ENCODE results near the gene TUFM. TPM values are rescaled to one million over a fixed set of nuclear protein-coding genes. Genes with fewer than 3 reads are reported as not detected.
"Not testable (repeated sequence)": the region's sequence is repeated elsewhere in the genome, so short reads cannot be mapped to it uniquely, and the experiment has no call there.

Gene TUFM
- total RNA-seq, 2 experiments from 2014 or later, result 309 to 323 TPM

GRCh38 chr16:28820016-28820415 is 26.1 kb downstream of the TUFM start:
- Mint-ChIP-seq H3K27ac (peak overlapping the region; percentile 14), H3K4me1 (ENCODE audit: low read depth) (peaks cover 23% of the 10 kb centered on the region), H3K36me3 (ENCODE audit: low read depth) (peaks cover 36% of the 10 kb centered on the region), H3K4me3 (no peak overlapping the region), H3K27me3 (no peaks in the 10 kb centered on the region), H3K9me3 (no peaks in the 10 kb centered on the region)
- ChIA-PET CTCF (no interaction called here), POLR2A (interaction anchor here (20.4 kb wide), 1 partner anchor 22 kb away, joined by 485 read pairs; the partner anchor contains the start of gene TUFM)
- no peak for TF ChIP-seq CTCF (IDR thresholded peaks at IDR 0.05)
- intact Hi-C loops (cut with micrococcal nuclease), result loop anchor here (5.0 kb wide), 1 partner anchor 328 kb away; the partner anchor contains the start of genes APOBR and CLN3
- ATAC-seq (no peak), DNase-seq (no peak)

- CTCF ChIA-PET; H3K27ac Mint-ChIP-seq; POLR2A ChIA-PET; H3K4me3 Mint-ChIP-seq; DNase-seq; H3K27me3 Mint-ChIP-seq; H3K9me3 Mint-ChIP-seq; H3K4me1 Mint-ChIP-seq (ENCODE audit: low read depth); ATAC-seq; H3K36me3 Mint-ChIP-seq (ENCODE audit: low read depth); intact Hi-C loops (cut with micrococcal nuclease): not testable (repeated sequence)
These were observed 38.6 kb downstream of the TUFM start for GRCh38 chr16:28807445-28808120.

GRCh38 chr16:28802235-28803019 is 43.7 kb downstream of the TUFM start:
- H3K36me3 Mint-ChIP-seq (ENCODE audit: low read depth); CTCF ChIA-PET; intact Hi-C loops (cut with micrococcal nuclease); POLR2A ChIA-PET; H3K4me1 Mint-ChIP-seq (ENCODE audit: low read depth); H3K9me3 Mint-ChIP-seq; H3K27me3 Mint-ChIP-seq: not testable (repeated sequence)
- ATAC-seq (peak; percentile 88), DNase-seq (peak; percentile 73)
- H3K27ac Mint-ChIP-seq, result peak overlapping the region; percentile 75
- peak overlapping the region; percentile 64 for H3K4me3 Mint-ChIP-seq

Small RNA genes within 50 kb of the gene (microRNA-seq; reads per million reads assigned to microRNA genes)
- not detected for gene MIR4721 (ENCODE audit: borderline microRNAs expressed, borderline replicate concordance)

Other genes starting within 250 kb of the TUFM start
- gene SULT1A2, start 249.3 kb downstream of the TUFM start, total RNA-seq, result 1 to 10 TPM in 1 of 2 experiments, under 1 TPM in 1; 0.81 to 1.0 TPM
- gene SULT1A1, start 236.3 kb downstream of the TUFM start, total RNA-seq, result 10 to 100 TPM; 15.6 to 17.4 TPM
- gene NPIPB8, start 208.3 kb downstream of the TUFM start, total RNA-seq, result not detected
- gene EIF3C, start 134.9 kb downstream of the TUFM start, total RNA-seq, result 100 to 1,000 TPM; 837 to 851 TPM
- 1 to 10 TPM; 3.8 TPM for gene NPIPB9, start 94.6 kb downstream of the TUFM start, total RNA-seq
- 100 to 1,000 TPM; 322 to 333 TPM for gene ATXN2L, start 23.3 kb downstream of the TUFM start, total RNA-seq
- gene SH2B1, start 17.5 kb upstream of the TUFM start, total RNA-seq, result 10 to 100 TPM; 31.2 to 31.5 TPM
- 1 to 10 TPM; 2.1 to 2.5 TPM for gene ATP2A1, start 32.1 kb upstream of the TUFM start, total RNA-seq
- gene RABEP2, start 78.9 kb upstream of the TUFM start, total RNA-seq, result 10 to 100 TPM; 13.1 to 14.0 TPM
- 1 to 10 TPM; 1.1 to 1.3 TPM for gene CD19, start 85.6 kb upstream of the TUFM start, total RNA-seq
- 10 to 100 TPM; 63.8 to 71.8 TPM for gene NFATC2IP, start 104.6 kb upstream of the TUFM start, total RNA-seq
- gene SPNS1, start 128.4 kb upstream of the TUFM start, total RNA-seq, result 10 to 100 TPM; 14.6 to 18.2 TPM
- gene LAT, start 138.7 kb upstream of the TUFM start, total RNA-seq, result 100 to 1,000 TPM; 193 to 206 TPM